HG03108 (cell line): Measurements from ENCODE around the gene UNKL.

Experiments used
- ATAC-seq: cut with Tn5 transposase; IDR thresholded peaks from one replicate; pipeline ENCODE4 v1.9.1; 2021; ENCODE audit warnings: moderate library complexity; ENCODE audit not compliant: unreplicated experiment

The UNKL gene

DNA sequence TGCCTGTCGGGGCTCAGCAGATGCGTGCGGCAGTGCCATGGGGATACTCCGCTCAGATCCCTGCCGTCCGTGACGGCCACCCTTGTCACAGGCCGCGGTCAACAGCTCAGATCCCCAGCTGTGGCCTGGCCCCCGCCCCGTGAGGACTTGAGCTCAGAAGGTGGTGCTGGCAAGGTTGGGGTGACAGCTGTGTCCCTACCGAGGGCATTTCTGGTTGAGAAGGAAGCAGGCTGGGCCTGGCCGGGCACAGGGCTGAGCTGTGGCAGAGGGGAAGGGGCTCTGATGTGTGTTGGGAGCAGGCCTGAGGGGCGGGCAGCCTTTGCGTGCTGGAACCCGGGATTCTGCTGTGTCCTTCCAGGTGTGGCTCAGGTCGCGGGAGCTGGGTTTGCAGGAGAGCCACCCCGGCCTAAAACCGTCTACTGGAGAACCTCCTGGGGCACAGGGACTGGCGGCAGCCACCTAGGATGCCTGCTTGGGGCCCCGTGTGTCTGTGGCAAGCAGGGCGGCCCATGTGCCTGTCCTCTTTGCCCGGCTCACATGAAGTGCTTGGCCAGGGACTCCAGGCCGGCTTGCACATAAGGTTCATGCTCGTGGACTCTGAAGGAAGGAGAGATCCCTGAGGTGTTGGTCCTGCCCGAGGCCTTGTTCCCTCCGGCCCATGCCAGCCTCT lies 100.0 kb downstream of the UNKL start:
- ATAC-seq, result no peak

DNA sequence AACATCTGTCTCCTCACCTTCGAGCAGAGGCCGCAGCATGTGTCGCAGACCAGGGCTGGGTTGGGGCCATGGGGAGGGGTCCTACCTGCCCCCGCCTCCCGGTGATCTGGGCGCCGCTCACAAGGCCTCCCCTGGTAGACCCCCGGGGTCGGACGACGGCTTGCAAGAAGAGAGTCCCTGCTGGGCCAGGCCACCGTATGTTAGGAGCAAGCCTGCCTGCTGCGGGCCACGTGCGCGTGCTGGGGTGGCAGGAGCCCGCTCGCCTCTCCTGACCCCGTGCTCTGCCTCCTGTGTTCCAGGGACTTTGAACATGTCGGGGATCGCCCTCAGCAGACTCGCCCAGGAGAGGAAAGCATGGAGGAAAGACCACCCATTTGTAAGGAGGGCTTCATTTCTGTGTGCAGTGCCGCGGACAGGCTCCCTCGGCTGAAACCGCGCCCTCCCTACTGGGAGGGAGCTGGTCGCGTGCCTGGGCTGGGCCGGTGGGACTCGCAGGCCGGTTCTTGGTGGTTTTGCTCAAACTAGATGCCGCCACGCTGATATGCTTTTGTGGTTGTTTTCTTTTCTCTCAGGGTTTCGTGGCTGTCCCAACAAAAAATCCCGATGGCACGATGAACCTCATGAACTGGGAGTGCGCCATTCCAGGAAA lies 100.7 kb downstream of the UNKL start:
- no peak for ATAC-seq
